Mesenchymal stem cell (in vitro differentiated cells and primary cell): Measurements from ENCODE around the gene EI24.

Source experiments
- DNase-seq: peaks from one replicate; pipeline ENCODE4 v3.0.0-alpha.2; 2013
- H2AFZ ChIP-seq: one replicate; pipeline ENCODE4 v1.6.1; 2013; ENCODE audit warnings: low read depth, mild to moderate bottlenecking, control low read depth, inconsistent platforms, low read length, moderate library complexity
- H2AK5ac ChIP-seq: 2 replicates; pipeline ENCODE4 v1.6.1; 2013; ENCODE audit warnings: low read length, moderate library complexity, mild to moderate bottlenecking, inconsistent platforms; ENCODE audit not compliant: severe bottlenecking
- H2BK120ac ChIP-seq: one replicate; pipeline ENCODE4 v1.6.1; 2013; ENCODE audit warnings: low read depth, mild to moderate bottlenecking, inconsistent platforms, low read length, moderate library complexity
- H2BK12ac ChIP-seq, 2 experiments: one replicate each; pipeline ENCODE4 v1.6.1; 2013; ENCODE audit warnings: inconsistent platforms in 2 of 2, low read length in 2 of 2, mild to moderate bottlenecking in 2 of 2, moderate library complexity in 2 of 2, control low read depth in 1 of 2
- H2BK15ac ChIP-seq: one replicate; pipeline ENCODE4 v1.6.1; 2013; ENCODE audit warnings: mild to moderate bottlenecking, low read depth, inconsistent platforms; ENCODE audit not compliant: poor library complexity, severe bottlenecking
- H2BK5ac ChIP-seq: 2 replicates; pipeline ENCODE4 v1.6.1; 2013; ENCODE audit warnings: low read depth, mild to moderate bottlenecking, low read length, control low read depth, inconsistent platforms; ENCODE audit not compliant: poor library complexity, severe bottlenecking
- H3K14ac ChIP-seq, 2 experiments: one replicate each; pipeline ENCODE4 v1.6.1; 2013; ENCODE audit warnings: inconsistent platforms in 2 of 2, low read length in 2 of 2, control low read depth in 1 of 2, mild to moderate bottlenecking in 1 of 2, moderate library complexity in 1 of 2
- H3K18ac ChIP-seq, 2 experiments: one replicate each; pipeline ENCODE4 v1.6.1; 2013; ENCODE audit warnings: inconsistent platforms in 2 of 2, low read length in 2 of 2, control low read depth in 1 of 2, low read depth in 1 of 2, mild to moderate bottlenecking in 1 of 2
- H3K23ac ChIP-seq, 2 experiments: one replicate each; pipeline ENCODE4 v1.6.1; 2013; ENCODE audit warnings: inconsistent platforms in 2 of 2, low read length in 2 of 2, mild to moderate bottlenecking in 2 of 2, moderate library complexity in 2 of 2, control low read depth in 1 of 2
- H3K27ac ChIP-seq: 2 replicates; pipeline ENCODE4 v1.5.1; 2013; ENCODE audit warnings: mild to moderate bottlenecking, moderate library complexity, low read length, control low read depth, inconsistent platforms; ENCODE audit not compliant: poor library complexity, severe bottlenecking
- H3K27me3 ChIP-seq, 2 experiments: 2 replicates each; pipeline versions ENCODE4 v1.6.1 to v1.7.0; 2013; ENCODE audit warnings: low read length in 2 of 2, mild to moderate bottlenecking in 2 of 2, moderate library complexity in 2 of 2, control low read depth in 1 of 2, inconsistent platforms in 1 of 2; ENCODE audit not compliant: control insufficient read depth in 1 of 2, insufficient read depth in 1 of 2
- H3K36me3 ChIP-seq, 2 experiments: 2 replicates each; pipeline versions ENCODE4 v1.6.1 to v1.7.0; 2013; ENCODE audit warnings: low read length in 2 of 2, control low read depth in 1 of 2, inconsistent platforms in 1 of 2, low read depth in 1 of 2, mild to moderate bottlenecking in 1 of 2; ENCODE audit not compliant: insufficient read depth in 2 of 2, control insufficient read depth in 1 of 2
- H3K4ac ChIP-seq, 2 experiments: one replicate each; pipeline ENCODE4 v1.6.1; 2013; ENCODE audit warnings: inconsistent platforms in 2 of 2, low read length in 2 of 2, mild to moderate bottlenecking in 2 of 2, moderate library complexity in 2 of 2, control low read depth in 1 of 2, low read depth in 1 of 2
- H3K4me1 ChIP-seq: 2 replicates; pipeline ENCODE4 v1.6.1; 2013; ENCODE audit warnings: low read depth, low read length, control low read depth; ENCODE audit not compliant: control insufficient read depth, insufficient read depth
- H3K4me2 ChIP-seq: 2 replicates; pipeline ENCODE4 v1.6.1; 2013; ENCODE audit warnings: low read length, mild to moderate bottlenecking, inconsistent platforms; ENCODE audit not compliant: poor library complexity, severe bottlenecking
- H3K4me3 ChIP-seq, 2 experiments: 2 replicates each; pipeline versions ENCODE4 v1.5.1 to v1.7.0; 2013; ENCODE audit warnings: low read length in 2 of 2, mild to moderate bottlenecking in 2 of 2, control low read depth in 1 of 2, low read depth in 1 of 2; ENCODE audit not compliant: insufficient read depth in 1 of 2
- H3K79me1 ChIP-seq: replicated peaks from 2 replicates; pipeline ENCODE4 v1.6.1; 2013; ENCODE audit warnings: mild to moderate bottlenecking, control low read depth, low read length, inconsistent platforms; ENCODE audit not compliant: poor library complexity, severe bottlenecking
- H3K9ac ChIP-seq: 2 replicates; pipeline ENCODE4 v1.7.0; 2013; ENCODE audit warnings: mild to moderate bottlenecking, low read length, moderate library complexity
- H3K9me3 ChIP-seq: 2 replicates; pipeline ENCODE4 v1.7.0; 2013; ENCODE audit warnings: mild to moderate bottlenecking, low read length; ENCODE audit not compliant: control insufficient read depth
- H4K8ac ChIP-seq: one replicate; pipeline ENCODE4 v1.6.1; 2013; ENCODE audit warnings: inconsistent platforms, mild to moderate bottlenecking, low read length, moderate library complexity
- H4K91ac ChIP-seq: one replicate; pipeline ENCODE4 v1.6.1; 2013; ENCODE audit warnings: mild to moderate bottlenecking, low read length, inconsistent platforms
- WGBS: methylation state at CpG from one replicate; pipeline ENCODE4 v1.1.7; 2013; ENCODE audit warnings: mixed read lengths; 5-methylcytosine and 5-hydroxymethylcytosine counted together

Gene EI24

GRCh38 chr11:125588505-125588904 lies 19.2 kb downstream of the EI24 start:
- Histone ChIP-seq H3K36me3 (peaks cover 3 to 16% of the 10 kb centered on the region in 2 experiments), H2AK5ac (no peak overlapping the region), H3K9me3 (no peaks in the 10 kb centered on the region), H3K79me1 (peaks cover 5% of the 10 kb centered on the region), H3K27me3 (no peaks in the 10 kb centered on the region), H3K27ac (no peak overlapping the region), H3K9ac (no peak overlapping the region), H3K23ac (no peak overlapping the region), H2AFZ (no peak overlapping the region), H3K4ac (no peak overlapping the region), H3K18ac (no peak overlapping the region), H3K4me1 (peaks cover 3% of the 10 kb centered on the region), H3K4me2 (no peak overlapping the region), H2BK12ac (no peak overlapping the region), H3K4me3 (no peak overlapping the region), H2BK5ac (no peak overlapping the region), H2BK15ac (no peak overlapping the region), H4K8ac (no peak overlapping the region), H4K91ac (no peak overlapping the region), H3K14ac (no peak overlapping the region), H2BK120ac (no peak overlapping the region)
- DNase-seq: peak; percentile 8
- 60% methylated on average over 2 of the region's 3 CpGs for WGBS

DNA sequence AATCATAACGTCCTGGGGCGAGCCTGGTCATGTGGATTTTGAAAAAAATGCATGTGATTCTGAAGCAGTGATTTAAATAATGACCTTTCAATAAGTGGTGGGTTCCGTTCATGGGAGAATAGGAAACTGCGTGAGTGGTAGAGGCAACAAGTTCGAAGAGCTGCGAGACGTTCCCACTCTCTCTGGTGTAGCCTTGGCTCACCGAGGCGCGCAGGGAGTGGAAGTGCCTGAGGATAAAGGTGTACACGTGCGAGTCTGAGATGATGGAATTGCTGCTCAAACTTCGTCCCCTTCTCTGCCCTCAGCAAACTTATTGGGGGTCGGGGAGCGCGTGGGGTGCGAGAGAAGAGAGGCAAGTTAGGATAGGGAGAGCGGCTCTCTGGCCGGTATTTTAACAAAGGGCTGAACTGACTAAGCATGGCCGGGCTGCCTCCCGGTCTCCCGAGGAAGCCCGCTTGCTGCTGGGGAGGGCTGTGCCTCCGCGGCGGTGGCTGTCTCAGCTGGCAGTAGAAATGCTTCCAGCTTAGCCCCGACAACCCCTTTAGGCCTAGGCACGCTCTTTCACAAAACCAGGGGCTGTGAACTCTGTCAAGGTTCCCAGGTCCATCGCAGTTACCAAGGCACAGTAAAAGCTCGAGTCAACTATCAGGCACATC lies 22.5 kb downstream of the EI24 start:
- Histone ChIP-seq H3K4me2 (peak overlapping the region; percentile 90), H3K27me3 (no peaks in the 10 kb centered on the region), H2BK5ac (peak overlapping the region; percentile 76), H3K14ac (peak overlapping the region; percentile 69 to 86), H2BK15ac (no peak overlapping the region), H3K4ac (peak overlapping the region; percentile 99 to 100), H4K8ac (peak overlapping the region; percentile 99), H2BK120ac (peak overlapping the region; percentile 37), H2BK12ac (no peak overlapping the region), H3K36me3 (peaks cover 2 to 10% of the 10 kb centered on the region in 2 experiments), H3K4me1 (peaks cover 6% of the 10 kb centered on the region), H3K23ac (peak overlapping the region in 1 of 2 experiments; percentile 9), H2AFZ (peak overlapping the region; percentile 89), H3K18ac (peak overlapping the region; percentile 94 to 96), H3K27ac (peak overlapping the region; percentile 99), H4K91ac (peak overlapping the region; percentile 100), H3K79me1 (peaks cover 5% of the 10 kb centered on the region), H2AK5ac (peak overlapping the region; percentile 86), H3K4me3 (peak overlapping the region; percentile 72 to 90), H3K9me3 (no peaks in the 10 kb centered on the region), H3K9ac (peak overlapping the region; percentile 99)
- DNase-seq: no peak
- WGBS: 14% methylated on average over 26 of the region's 30 CpGs

DNA sequence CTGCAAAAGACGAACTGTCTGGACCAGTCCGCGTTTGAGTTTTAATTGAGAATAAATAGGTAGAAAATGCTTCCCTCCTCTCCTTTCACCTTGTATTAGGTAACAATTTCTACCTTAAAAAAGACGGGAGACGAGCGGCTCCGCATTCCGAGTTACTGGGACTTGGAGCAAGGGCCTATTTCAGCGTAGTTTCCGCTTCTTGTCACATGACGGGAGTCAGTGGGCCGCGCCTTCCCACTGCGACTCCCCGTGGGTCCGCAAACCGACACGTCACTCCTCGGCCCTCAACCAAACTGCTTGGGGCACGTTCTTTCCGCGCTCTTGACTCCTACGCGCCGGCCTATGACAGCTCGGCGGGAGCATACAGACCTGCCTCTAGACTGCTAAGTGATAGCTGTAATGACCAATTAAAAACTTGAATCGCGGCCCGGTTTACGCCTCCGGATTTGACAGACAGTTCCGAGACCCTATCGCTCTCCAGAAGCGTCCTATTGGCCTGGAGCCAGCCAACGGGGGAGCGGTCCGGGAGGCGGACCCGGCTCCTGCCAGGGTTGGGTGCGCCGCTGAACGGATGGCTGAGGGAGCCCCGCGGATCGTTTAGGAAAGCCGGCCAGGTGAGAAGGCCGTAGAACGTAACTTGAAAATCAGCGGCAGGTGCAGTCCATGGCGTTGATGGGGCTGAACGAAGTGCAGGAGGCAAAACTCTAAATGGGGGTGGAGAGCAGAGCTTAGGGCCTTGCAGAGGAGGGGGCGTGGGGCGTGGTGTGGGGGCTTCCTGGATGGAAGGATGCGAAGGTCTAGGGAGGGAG lies 23.2 kb downstream of the EI24 start, which contains the start of gene STT3A:
Gene STT3A (plus strand): TSS at position 548 of the 809 bp plus-strand sequence. CDS start 3,064 bp downstream, outside the sequence.
- Histone ChIP-seq H3K23ac (peak within 1 kb of the TSS; percentile 9 to 79), H3K4me2 (peak within 1 kb of the TSS; percentile 90), H2BK5ac (peak within 1 kb of the TSS; percentile 78), H3K27ac (peak within 1 kb of the TSS; percentile 99), H3K14ac (peak within 1 kb of the TSS; percentile 69 to 99), H2BK120ac (peak within 1 kb of the TSS; percentile 89), H3K4ac (peak within 1 kb of the TSS; percentile 99 to 100), H2BK12ac (peak within 1 kb of the TSS; percentile 66), H3K27me3 (no peaks in the 10 kb centered on the region), H3K18ac (peak within 1 kb of the TSS; percentile 94 to 98), H3K36me3 (peaks cover 2 to 17% of the 10 kb centered on the region in 2 experiments), H4K91ac (peak within 1 kb of the TSS; percentile 100), H4K8ac (peak within 1 kb of the TSS; percentile 99), H3K79me1 (peaks cover 6% of the 10 kb centered on the region), H2AFZ (peak within 1 kb of the TSS; percentile 93), H3K9ac (peak within 1 kb of the TSS; percentile 99), H3K4me1 (peaks cover 6% of the 10 kb centered on the region), H2AK5ac (peak within 1 kb of the TSS; percentile 86), H2BK15ac (peak within 1 kb of the TSS; percentile 52), H3K4me3 (peak within 1 kb of the TSS; percentile 90 to 99), H3K9me3 (no peaks in the 10 kb centered on the region)
- peak; percentile 100 for DNase-seq
- under 1% methylated on average over 52 of the region's 55 CpGs for WGBS
